GM19023 (cell line): ENCODE results near the gene SMARCA4.
A peak's percentile ranks its signal among the peaks of the same experiment; 100 is the strongest.
"Not testable (repeated sequence)": the region's sequence is repeated elsewhere in the genome, so short reads cannot be mapped to it uniquely, and the experiment has no call there.

Experiments
- ATAC-seq: cut with Tn5 transposase; IDR thresholded peaks from one replicate; pipeline ENCODE4 v1.9.1; 2021; ENCODE audit warnings: mild to moderate bottlenecking, moderate library complexity; ENCODE audit not compliant: unreplicated experiment

The SMARCA4 gene

GRCh38 chr19:11059511-11060358 is 98.9 kb downstream of the SMARCA4 start:
- ATAC-seq, result no peak

DNA sequence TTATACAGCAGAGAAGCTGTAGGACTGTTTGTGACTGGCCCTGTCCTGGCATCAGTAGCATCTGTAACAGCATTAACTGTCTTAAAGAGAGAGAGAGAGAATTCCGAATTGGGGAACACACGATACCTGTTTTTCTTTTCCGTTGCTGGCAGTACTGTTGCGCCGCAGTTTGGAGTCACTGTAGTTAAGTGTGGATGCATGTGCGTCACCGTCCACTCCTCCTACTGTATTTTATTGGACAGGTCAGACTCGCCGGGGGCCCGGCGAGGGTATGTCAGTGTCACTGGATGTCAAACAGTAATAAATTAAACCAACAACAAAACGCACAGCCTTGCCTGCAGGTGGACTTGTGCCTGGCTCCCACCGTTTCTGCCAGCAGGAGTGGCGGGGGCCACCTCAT is 101.1 kb downstream of the SMARCA4 start:
- no peak for ATAC-seq

DNA sequence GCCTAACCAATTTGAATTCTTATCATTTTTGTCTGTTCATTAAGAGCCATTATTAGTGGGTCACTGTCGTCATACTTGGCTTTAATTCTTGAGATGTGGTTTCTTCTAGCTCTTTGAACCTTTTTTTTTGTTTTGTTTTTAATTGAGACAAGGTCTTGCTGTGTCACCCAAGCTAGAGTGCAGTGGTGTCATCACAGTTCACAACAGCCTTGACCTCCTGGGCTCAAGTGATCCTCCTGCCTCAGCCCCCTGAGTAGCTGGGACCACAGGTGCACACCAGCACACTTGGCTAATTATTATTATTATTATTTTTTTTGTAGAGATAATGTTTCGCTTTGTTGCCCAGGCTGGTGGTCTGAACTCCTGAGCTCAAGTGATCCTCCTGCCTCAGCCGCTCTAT is 102.6 kb downstream of the SMARCA4 start:
- no peak for ATAC-seq

DNA sequence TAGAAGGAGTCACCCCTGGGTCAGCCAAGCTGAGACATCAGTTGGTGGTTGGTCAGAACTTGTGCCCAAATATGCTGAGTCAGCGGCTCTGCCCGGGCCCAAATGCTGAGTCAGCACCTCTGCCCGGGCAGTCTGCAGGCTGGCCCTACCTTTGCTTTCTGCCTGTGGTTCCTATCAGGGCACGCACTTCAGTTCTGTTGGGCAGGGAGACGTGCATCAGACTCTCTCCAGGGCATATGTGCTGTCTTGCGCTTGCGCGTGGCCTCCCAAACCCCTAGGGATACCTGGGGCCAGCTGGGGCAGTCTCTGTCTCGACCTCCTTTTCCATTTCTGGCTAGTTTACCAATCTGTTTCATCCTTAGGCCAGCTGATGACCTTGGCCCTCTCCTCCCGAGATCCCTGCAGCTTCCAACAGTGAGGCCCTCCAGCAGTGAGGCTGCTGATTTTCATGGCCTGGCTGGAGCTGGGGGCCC is 104.0 kb downstream of the SMARCA4 start:
- no peak for ATAC-seq

- ATAC-seq, result no peak
Measured at GRCh38 chr19:11066326-11066725, 105.5 kb downstream of the SMARCA4 start.

DNA sequence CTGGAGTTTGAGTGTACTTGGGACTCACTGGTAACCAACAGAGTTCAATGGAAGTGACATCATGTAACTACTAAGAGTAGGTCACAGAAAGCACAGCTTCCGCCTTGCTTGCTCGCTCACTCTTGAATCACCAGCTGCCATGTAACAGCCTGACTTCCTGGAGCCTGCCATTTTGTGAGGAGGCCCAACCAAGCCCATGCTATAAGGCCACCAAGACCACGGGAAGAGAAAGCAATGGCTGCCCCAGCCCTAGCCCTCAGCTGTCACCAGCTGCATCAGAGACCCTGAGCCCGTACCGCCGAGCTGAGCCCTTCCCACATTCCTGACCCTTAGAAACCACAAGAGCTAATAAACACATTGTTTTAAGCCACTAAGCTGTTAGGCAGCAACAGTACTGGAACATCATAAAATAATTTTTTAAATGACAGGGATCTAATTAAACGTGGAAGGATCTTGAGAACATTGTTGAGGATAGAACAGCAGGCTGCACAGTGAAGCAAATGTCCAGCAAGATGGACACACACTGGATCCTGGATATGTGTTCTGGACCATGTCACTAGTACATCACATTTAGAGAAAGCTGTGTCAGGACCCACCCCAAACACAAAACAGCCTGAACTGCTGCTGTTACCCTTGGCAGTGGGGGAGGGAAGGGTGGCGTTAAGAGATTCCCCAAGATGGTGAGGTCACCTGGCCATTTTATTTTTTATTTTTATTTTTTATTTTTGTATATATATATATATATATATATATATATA is 106.7 kb downstream of the SMARCA4 start:
- no peak for ATAC-seq

- ATAC-seq, result no peak
Measured at GRCh38 chr19:11069561-11069960, 108.7 kb downstream of the SMARCA4 start.

DNA sequence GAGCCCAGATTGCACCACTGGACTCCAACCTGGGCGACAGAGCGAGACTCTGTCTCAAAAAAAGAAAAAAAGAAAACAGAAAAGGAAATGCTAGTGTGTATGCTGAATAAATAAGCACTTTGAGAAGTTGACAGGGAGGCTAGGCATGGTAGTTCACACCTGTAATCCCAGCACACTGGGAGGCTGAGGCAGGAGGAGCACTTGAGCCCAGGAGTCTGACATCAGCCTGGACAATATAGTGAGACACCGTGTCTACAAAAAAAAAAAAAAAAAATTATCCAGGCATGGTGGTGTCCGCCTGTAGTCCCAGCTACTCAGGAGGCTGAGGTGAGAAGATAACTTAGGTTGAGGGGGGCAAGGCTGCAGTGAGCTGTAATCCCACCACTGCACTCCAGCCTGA is 109.3 kb downstream of the SMARCA4 start:
- no peak for ATAC-seq

GRCh38 chr19:11073568-11073967 is 112.7 kb downstream of the SMARCA4 start:
- no peak for ATAC-seq

- not testable (repeated sequence) for ATAC-seq
Measured at GRCh38 chr19:11076792-11077191, 116.0 kb downstream of the SMARCA4 start.

DNA sequence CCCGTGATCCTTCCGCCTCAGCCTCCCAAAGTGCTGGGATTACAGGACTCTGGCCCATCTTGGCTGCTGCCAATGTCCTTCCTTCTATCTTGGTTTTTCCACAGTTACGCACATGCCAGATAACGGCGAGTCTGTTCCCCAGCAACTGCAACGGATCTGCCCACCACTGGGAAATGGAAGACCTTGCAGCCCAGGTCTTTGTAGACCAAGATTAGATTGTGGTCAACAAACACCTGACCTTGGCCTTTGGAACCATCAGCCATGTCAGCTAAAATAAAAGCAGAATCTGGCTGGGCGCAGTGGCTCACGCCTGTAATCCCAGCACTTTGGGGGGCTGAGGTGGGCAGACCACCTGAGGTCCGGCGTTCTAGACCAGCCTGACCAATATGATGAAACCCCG is 118.1 kb downstream of the SMARCA4 start:
- no peak for ATAC-seq

DNA sequence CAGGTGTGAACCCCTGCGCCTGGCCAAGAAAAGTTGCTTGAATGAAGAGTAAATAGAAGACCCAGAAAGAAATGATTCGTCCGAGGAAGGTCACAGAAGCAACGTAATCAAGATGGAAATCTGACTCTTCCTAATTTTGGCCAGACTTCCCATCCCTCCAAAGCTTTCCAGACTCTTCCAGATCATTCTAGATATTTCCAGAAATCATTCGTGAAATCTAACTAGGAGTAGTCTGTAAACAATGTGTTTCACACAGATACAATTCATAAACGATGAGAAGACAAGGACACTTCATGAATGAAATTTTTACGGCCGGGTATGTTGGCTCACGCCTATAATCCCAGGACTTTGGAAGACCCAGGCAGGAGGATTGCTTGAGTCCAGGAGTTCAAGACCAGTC is 119.2 kb downstream of the SMARCA4 start:
- no peak for ATAC-seq

DNA sequence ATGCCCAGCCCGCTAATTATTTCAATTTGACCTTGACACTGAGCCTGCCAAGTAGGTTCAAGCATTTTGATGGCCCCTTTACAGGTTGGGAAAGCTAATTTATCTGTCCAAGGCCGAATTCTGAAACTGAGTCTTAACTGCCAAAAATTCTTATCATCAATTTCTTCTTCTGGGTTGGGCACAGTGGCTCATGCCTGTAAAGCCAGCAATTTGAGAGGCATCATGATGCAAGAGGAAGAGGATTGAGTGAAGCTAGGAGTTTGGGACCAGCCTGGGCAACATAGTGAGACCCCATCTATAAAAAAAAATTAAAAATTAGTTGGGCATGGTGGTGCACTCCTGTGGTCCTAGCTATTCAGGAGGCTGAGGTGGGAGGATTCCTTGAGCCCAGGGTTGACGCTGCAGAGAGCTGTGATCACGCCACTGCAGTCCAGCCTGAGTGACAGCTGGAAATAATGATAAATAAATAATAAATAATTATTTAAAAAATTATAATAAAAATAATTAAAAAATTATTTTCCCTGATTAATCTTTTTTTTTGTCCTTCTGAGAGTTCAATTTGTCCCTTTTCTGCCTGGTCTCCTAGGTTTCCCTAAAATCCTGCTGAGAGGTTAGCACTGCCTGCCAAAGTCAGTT is 127.2 kb downstream of the SMARCA4 start:
- no peak for ATAC-seq

GRCh38 chr19:11088506-11089253 is 127.8 kb downstream of the SMARCA4 start:
- ATAC-seq, result no peak

GRCh38 chr19:11089254-11090013 is 128.6 kb downstream of the SMARCA4 start, which contains the start of gene LDLR:
Gene LDLR (plus strand): TSS chr19:11089463. CDS start chr19:11089549, 86 bp downstream.
- ATAC-seq, result no peak

DNA sequence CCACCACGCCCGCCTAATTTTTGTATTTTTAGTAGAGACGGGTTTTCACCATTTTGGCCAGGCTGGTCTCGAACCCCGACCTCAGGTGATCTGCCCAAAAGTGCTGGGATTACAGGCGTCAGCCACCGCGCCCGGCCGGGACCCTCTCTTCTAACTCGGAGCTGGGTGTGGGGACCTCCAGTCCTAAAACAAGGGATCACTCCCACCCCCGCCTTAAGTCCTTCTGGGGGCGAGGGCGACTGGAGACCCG is 129.1 kb downstream of the SMARCA4 start:
- ATAC-seq, result not testable (repeated sequence)

DNA sequence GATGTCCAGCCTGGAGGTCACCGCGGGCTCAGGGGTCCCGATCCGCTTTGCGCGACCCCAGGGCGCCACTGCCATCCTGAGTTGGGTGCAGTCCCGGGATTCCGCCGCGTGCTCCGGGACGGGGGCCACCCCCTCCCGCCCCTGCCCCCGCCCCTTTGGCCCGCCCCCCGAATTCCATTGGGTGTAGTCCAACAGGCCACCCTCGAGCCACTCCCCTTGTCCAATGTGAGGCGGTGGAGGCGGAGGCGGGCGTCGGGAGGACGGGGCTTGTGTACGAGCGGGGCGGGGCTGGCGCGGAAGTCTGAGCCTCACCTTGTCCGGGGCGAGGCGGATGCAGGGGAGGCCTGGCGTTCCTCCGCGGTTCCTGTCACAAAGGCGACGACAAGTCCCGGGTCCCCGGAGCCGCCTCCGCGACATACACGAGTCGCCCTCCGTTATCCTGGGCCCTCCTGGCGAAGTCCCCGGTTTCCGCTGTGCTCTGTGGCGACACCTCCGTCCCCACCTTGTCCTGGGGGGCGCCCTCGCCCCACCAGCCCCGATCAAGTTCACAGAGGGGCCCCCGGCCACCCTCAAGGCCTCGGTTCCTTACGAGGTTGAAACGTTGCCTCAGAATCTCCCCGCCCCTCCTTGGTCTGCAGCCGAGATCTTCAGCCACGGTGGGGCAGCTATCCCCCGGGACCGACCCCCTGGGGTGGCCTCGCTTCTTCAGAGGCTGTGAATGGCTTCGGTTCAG is 129.6 kb downstream of the SMARCA4 start:
- peak; percentile 91 for ATAC-seq

GRCh38 chr19:11090997-11091702 is 130.3 kb downstream of the SMARCA4 start:
- no peak for ATAC-seq

DNA sequence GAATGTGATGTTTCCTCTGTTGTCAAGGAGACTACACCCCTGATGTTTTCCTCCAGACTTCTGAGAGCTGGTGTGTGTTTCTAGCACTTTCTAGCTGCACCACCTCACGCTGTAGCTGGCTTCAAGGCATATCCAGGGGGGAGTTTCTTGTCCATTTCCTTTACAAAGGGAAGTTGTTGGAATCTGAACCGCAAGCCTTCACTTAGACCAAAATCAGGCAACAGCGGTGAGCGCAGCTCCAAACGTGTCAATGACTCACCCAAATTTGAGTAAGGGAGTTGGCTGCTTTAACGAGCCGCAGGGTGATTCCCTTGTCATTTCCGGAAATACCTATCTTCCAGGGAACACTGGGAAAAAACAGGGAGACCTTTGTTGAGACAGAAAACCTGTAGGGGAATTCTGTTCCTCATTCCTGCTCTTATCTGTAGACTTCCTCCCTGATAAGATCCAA is 130.9 kb downstream of the SMARCA4 start:
- ATAC-seq, result no peak
